ENCODE data around the gene TTC1.
"Not testable (repeated sequence)": the region's sequence is repeated elsewhere in the genome, so short reads cannot be mapped to it uniquely, and the experiment has no call there.

Gene TTC1, protein sequence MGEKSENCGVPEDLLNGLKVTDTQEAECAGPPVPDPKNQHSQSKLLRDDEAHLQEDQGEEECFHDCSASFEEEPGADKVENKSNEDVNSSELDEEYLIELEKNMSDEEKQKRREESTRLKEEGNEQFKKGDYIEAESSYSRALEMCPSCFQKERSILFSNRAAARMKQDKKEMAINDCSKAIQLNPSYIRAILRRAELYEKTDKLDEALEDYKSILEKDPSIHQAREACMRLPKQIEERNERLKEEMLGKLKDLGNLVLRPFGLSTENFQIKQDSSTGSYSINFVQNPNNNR

DNA sequence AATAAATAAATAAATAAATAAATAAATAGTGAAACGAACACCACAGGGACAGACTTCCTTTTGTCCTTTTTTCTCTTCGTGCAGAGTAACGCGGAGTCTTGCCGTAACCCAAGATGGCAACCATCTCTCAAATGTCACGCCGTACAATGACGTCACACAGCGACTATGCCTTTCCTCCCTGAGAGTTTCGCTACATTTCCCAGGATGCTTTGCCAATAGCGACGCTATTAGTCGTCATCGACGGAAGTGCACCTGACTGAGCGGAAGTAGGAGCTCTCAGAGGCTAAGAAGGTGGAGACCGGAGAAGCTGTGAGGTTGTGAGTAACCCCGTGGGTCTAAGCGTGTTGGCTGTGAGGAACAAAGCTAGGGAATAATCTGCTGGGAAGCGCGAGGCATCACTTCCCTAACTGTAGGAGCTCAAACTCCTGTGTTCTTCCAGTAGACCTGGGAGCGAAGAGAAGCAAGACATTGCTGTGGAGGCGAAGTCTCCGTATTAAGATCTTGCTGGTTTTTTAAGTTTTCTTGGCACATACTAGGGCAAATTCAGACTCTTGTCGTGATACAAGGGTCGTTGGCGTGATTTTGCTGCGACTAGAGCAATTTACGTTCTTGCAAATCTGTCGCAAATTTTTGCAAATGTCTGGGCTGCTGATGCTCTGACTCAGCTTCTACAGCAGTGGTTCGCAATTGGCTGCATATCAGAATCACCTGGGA is at the start of gene TTC1:
Gene TTC1, plus strand, starts transcription at position 263 of the 714 bp plus-strand sequence. CDS start 1,390 bp downstream, outside the sequence.
- DNase-seq = peak; percentile 97

DNA sequence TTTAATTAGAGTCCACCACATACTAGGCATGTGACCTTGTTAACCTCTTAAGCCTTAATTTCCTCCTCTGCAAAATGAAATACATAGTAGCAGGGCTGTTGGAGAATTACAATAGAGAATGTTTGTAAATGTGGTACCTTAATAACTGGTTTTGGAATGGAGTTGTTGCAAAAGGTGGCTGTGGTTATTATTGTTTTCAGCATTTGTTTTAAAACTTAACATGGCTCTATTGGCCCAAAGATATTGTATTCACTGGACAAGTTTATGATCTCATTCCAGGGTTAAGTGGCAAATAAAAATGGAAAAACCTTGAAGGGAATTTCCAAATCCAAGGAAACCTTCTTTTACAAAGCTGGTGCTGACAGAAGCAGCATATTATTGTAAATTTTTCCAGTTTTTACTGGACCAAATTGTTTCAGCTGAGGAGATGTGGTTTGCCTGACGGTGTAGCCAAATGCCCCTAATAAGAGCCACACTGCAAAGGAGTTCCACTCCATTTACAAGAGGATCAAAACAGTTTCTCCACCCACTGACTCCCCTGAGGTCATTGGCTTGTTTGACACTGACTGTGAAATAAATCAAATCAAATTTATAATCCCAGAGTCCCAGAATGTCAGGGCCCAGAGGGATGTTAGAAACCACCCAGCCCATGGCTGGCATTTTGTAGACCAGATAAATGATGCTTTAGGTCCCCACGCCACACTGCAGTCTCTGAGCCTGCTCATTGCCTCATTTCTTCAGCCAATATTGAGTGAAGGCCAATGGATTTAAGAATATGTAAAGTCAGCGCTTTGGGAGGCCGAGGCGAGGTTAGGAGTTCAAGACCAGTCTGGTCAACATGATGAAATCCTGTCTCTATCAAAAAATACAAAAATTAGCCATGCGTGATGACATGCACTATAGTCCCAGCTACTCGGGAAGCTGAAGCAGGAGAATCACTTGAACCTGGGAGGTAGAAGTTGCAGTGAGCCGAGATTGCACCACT is 47.5 kb upstream of the TTC1 start:
- no peak for DNase-seq

DNA sequence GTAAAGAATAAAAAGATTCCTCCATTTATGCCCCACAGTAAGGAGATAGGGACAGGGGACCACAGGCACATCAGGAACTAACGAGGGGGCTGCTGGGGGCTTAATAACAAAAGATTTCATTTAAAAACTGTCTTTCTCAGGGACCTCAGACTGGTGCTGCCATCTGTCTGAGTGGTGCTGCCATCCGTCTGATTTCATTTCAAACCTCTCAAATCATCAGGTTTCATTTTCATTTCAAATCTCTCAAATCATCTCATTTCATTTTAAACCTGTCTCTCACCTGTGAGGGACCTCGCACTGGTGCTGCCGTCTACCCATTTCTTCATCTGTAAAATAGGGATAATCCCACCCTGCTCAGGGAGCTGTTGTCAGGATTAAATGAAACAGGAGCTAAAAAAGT is 46.7 kb upstream of the TTC1 start:
- no peak for DNase-seq

DNA sequence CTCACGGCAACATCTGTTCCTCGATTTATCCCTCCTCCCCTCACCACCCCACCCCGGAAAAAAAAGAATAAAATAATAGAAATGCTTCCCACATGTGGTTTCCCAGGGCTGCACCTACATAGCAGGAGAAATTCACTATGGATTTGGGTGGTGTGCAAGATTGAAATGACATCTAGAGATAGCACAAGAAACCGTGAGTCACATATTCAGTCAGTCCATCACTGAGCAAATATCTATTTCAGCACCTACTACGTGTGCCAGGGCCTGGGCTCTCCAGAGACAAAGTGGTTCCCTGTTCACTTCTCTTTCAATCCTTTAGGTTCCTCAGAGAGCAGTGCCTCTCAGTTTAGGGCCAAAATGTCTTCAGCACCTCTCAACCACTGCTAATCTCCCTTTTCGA is 45.0 kb upstream of the TTC1 start:
- DNase-seq = no peak

DNA sequence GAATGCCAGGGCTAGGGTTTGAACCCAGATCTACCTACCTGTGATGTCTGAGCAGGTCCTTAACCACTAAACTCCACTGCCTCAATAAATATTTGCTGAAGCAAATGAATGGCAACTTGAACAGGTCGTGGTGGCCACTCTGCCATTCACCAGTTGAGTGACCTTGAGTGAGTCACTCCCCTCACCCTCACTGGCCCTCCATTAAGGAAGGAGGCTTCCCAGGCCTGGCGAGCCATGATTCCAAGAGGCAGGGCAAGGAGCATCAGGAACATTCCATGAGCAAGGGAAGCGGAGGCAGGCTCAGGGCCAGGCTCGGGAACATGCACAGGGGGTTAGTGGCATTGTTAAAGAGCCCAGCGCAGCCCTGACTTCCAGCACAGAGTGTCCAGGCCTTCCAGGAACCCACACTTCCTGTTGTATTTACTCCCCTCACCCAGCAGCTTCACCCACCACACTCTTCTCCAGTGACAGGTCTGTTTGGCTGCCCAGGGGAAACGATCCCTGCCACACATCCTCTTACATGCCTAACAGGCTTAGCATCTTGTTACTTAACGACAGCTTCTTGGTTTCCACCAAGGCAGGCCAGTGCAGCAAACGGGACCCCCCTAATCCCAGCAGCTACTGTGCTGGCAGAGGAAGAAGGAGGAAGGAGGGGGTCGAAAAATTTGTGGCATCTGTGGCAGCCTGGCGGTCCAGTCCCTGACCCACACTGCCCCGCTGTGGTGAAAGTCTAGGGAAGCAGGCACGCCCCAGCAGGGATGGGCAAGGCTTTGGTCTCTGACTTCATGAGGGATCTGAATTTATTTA is 43.7 kb upstream of the TTC1 start:
- peak; percentile 64 for DNase-seq

DNA sequence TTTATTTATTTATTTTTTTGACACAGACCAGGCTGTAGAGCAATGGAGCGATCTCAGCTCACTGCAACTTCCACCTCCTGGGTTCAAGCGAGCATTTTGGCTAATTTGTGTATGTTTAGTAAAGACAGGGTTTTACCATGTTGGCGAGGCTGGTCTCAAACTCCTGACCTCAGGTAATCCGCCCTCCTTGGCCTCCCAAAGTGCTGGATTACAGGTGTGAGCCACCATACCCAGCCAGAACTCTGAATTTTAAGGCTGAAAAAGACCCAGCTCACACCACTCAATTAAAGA is 43.2 kb upstream of the TTC1 start:
- DNase-seq = not testable (repeated sequence)

DNA sequence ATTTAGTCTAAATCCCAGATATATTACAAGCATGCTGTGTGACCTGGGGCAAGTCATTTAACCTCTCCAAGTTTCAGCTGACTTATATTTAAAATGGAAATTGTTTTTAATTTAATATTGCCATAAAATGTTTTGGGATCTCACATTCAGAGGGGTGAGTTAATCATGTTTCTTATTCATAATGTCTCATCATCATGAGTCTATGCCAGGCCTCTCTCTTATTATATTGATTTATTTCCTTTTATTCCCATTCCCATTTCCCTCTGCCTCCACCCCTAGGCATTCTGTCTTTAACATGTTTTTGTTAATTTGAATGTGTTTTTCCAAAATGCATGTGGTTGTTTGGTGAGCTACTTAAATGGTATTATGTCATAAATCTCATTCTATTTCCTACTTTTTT is 39.0 kb upstream of the TTC1 start:
- DNase-seq = no peak

DNA sequence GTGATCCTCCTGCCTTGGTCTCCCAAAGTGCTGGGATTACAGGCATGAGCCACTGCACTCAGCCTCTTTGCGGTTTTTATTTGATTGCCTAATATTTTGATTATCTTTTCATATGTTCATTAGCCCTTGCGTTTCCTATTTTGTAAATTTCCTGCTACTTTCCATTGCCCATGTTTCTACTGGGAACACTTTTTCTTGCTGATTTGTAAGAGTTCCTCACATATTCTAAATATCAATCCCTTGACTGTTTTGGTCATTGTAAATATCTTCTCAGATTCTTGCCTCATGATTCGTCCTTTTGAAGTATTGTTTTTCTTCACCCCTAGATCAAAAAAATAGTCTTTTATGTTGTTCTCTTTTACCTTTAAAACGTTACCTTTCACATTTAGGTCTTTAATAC is 37.9 kb upstream of the TTC1 start:
- DNase-seq = no peak

DNA sequence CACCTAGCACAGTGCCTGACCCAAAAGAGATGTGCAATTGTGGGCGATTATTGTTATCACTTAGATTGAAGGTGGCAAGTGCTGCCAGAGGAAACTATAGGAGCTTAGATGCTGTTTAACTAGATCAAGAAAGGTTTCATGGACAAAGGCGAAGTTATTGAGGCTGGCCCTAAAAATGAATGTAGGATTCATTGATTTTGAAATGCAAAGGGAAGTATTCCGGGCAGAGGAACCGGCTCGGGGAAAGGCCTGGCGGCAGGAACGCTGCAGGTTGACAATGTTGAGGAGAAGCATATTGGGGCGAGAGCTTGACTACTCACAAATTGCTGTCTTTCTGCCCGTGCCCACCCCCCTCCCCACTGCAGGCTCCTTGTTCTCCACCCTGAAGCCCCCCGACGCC is 37.4 kb upstream of the TTC1 start:
- no peak for DNase-seq

DNA sequence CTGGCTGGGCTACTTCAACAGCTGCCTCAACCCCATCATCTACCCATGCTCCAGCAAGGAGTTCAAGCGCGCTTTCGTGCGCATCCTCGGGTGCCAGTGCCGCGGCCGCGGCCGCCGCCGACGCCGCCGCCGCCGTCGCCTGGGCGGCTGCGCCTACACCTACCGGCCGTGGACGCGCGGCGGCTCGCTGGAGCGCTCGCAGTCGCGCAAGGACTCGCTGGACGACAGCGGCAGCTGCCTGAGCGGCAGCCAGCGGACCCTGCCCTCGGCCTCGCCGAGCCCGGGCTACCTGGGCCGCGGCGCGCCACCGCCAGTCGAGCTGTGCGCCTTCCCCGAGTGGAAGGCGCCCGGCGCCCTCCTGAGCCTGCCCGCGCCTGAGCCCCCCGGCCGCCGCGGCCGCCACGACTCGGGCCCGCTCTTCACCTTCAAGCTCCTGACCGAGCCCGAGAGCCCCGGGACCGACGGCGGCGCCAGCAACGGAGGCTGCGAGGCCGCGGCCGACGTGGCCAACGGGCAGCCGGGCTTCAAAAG is 36.9 kb upstream of the TTC1 start:
- no peak for DNase-seq

DNA sequence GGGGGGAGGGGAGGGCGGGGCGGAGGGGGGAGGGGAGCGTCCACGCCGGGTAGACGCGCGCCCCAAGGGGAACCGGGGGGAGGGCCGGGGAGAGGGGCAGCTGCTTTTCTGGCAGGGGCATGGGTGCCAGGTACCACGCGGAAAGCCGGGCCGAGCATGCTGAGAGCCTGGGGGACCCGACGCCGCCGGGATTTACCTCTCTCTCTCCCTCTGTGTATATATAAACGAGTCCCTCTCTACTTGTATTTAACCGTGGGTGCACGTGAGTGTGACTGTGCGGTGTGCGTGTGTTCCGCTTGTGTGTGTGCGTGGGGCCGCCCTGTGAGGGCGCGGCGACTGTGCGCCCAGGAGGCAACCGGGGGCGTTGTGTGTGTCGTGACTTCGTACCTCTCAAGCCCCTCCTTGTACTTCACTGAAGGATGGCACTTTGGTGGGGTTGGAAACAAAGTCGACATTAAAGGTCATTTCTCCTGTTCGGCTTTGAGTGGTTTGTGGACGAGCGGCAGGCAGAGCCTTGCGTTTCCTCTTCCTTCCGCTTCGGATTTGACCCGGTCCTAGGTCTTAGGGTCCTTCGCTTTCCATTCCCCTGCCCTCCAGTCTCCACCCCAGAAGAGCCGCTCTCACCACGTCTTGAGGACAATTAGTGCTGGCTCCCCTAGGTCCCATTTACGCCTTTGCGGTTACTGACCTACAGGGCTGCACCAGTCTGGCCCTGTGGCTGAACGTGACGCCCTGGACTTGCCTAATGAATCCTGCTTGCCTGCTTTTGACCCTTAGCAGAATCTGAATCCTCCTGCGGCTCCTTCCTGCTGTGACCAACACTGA is 36.2 kb upstream of the TTC1 start:
- no peak for DNase-seq

DNA sequence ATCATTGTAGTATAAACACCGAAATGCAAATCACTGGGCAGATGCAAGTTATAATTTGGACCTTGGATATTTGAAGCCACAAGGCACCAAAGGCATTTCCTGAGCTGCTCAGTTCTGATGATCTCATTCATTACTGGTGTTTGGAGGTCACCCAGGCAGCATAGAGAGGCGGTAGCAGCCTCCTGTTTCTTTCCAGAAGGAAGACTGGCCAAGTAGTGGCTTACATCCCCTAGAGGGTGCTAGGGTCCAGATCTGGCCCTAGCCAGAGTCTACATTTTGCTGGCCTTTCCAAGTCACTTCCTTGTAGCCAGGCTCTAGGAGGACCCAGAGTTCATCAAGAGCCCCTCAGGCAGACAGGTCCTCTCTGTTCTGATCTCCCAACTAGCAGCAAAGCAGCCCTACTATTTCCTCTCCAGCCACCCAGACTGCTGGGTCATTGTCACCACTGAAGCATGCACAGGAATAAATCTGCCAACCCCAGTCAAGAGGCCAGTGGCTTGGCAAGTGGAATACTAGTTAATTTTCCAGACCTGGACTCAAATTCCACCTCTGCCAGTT is 33.4 kb upstream of the TTC1 start:
- peak; percentile 45 for DNase-seq

DNA sequence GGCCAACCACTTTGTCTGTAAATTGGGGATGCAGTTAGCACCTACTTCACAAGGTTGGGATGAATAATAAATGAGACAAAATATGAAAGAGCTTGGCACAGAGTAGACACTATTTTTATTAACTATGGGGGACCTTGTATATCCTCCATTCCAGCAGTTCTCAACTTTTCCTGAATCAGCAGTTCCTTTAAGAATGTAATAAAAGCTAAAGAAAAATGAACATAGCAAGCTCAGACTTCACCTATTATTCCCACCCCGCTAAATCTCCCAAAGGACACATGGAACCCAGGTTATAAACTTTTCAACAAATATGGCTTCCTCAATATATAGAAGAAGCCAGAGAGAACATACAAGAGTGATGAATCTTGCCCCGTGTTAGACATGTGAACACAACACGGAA is 32.0 kb upstream of the TTC1 start:
- no peak for DNase-seq

DNA sequence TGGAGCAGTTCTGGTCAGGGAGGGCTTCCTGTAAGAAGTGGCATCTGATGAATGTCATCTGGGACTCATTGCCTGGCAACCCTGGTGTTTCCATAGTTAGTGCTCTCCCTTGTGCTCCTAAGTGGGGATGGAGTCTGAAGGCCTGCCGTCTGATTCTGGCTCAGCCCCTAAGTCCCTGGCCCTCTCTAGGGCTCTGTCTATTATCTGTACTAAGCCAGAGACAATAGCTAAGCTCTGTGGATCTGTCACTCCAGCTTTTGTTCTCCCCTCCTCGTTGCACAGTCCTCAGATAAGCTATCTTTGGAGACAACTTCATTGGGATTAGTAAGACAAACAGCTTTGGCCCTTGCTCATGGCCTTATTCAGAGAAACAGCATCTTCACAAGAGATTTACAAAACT is 30.6 kb upstream of the TTC1 start:
- DNase-seq = no peak

DNA sequence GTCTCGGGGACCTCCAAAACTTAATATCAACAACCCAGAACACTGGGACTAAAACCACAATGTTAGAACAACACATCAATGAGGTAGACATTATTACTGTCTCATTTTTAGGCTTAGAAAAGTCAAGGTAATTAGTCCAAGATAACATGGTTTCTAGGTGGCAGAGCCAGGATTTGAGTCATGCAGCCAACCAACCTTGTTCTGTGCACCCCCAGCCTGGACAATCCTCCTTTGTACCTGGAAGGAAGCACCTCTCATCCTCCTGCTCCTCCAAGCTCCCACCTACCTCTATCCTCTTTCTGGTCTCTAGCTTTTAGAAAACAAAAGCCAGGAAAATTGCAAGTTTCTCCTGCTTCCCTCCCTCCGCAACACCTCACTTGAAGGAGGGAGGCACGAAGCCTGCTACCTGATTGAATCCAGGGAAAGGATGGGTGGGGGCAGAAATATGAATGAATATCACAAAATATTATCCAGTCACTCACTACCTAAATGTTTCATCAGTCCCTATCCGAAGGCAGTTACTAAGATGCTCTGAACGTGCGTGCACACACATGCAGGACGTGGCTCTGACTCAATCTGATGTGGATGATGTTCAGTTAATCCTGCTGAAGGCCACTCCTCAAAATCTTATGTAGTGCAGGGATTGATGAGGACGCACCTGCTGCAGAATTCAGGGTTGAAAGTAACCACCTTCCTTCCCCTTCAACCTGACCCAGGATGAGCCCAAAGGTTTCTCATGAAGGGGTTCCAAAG is 26.3 kb upstream of the TTC1 start:
- DNase-seq = no peak

DNA sequence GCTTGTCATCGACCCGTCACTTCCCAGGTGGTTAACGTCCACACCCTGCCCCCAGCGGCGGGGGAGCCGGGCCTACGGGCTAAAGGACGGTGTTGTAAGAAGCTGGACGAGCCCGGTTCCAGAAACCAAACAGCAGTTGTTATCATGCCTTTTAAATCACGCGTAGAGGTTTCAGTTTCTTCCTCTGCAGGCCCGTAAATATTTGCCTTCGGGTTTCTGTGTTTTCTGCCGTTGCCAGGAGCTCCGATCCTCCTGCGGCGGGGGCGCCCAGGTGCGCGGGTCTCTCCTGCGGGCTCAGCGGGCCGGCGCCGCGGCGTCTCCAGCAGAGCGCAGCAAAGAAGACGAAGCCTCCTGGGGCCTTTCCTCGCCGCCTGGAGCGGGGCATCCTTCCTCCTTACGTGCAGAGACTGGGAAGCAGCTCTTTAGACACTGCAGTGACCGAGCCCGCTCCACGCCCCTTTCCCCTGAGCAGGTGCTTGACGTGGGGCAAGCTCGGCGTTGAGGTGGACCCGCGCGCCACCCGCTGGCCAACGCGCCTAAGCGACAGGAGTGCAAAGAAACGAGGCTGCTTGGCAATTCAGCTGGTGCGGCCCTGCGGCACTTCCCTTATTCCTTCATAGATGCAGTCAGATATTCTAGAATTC is 21.8 kb upstream of the TTC1 start:
- DNase-seq = peak; percentile 68

DNA sequence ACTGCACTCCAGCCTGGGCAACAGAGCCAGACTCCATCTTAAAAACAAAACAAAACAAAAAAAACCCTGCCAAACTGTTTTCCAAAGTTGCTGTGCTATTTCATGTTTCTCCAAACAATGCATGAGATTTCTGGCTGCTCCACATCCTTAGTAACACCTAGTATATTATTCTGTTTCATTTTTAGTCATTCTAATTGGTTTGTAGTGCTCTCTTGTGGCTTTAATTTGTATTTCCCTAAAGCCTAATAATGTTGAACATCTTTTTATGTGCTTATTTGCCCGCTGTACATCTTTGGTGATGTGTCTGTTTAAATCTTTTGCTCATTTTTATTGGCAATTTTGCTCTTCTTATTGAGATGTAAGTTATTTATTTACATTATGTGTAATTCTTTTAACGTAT is 18.4 kb upstream of the TTC1 start:
- no peak for DNase-seq

DNA sequence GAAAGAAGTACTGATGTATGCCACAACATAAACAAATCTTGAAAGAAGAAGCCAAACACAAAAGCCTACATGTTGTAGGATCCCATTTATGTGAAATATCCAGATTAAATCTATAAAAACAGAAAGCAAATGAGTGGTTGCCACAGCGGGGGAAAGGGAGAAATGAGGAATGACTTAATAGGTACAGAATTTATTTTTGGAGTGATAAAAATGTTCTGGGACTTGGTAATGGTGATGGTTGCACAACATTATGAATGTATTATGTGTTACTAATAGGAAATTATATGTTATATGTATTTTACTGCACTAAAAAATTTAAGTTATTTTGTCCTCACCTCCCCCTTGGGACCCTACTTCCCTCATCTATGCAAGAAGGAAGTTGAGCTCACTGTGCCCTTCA is 16.4 kb upstream of the TTC1 start:
- no peak for DNase-seq

DNA sequence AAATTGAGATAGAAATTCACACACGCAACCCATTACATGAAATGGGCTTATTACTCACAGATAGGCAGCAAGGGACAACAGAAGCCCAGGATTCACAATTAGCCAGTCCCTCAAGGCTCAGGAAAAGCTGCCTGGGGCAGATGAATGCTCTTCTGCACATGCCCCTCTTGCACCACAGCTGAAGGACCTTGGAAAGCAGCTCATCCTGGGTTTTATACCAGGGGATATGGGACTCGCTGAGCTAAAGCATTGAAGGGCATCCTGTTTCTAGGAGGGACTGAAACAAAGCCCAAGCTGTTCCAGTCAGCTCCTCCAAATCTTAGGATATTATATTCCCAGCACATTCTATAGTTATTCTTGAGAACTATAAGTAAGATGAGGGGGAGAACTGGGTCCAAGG is 15.7 kb upstream of the TTC1 start:
- no peak for DNase-seq

DNA sequence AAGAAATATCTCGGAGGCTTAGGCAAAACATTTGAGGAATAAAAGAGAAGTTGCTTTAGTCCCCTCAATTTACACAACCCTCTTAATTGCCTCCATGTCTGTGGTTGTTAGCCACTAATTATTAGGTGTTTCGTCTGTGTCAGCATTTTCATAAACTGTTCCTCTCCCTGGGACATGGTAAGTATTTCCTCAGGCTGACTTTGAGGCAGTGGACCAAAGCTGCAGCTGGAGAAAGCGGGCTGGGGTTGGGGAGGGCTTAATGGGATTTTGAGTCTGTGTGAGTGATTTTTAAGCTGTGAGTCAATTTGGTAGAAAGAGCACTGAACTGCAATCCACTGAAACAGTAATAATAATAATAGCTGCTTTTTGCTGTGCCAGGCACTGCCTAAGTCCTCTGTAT is 13.0 kb upstream of the TTC1 start:
- DNase-seq = no peak
